HG02678 (cell line): ENCODE results near the gene IFNAR1.

Experiments
- ATAC-seq: cut with Tn5 transposase; IDR thresholded peaks from one replicate; pipeline ENCODE4 v1.9.1; 2021; ENCODE audit warnings: mild to moderate bottlenecking, moderate library complexity; ENCODE audit not compliant: unreplicated experiment

IFNAR1 gene

GRCh38 chr21:33324291-33325221 lies at the start of gene IFNAR1:
IFNAR1 (plus strand) TSS chr21:33324970; CDS start chr21:33325056, 86 bp downstream.
- peak; percentile 84 for ATAC-seq

- ATAC-seq, result no peak
Observed at GRCh38 chr21:33278721-33279120, 46.0 kb upstream of the IFNAR1 start.

GRCh38 chr21:33279330-33279820 lies 45.4 kb upstream of the IFNAR1 start:
- ATAC-seq, result no peak

- ATAC-seq, result no peak
Observed at GRCh38 chr21:33281096-33281652, 43.6 kb upstream of the IFNAR1 start.

GRCh38 chr21:33283203-33283602 lies 41.6 kb upstream of the IFNAR1 start:
- no peak for ATAC-seq

- no peak for ATAC-seq
Observed at GRCh38 chr21:33286076-33286475, 38.7 kb upstream of the IFNAR1 start.

- no peak for ATAC-seq
Observed at GRCh38 chr21:33286600-33287456, 37.9 kb upstream of the IFNAR1 start.

GRCh38 chr21:33289199-33289819 lies 35.5 kb upstream of the IFNAR1 start:
- ATAC-seq, result no peak

GRCh38 chr21:33290441-33290840 lies 34.3 kb upstream of the IFNAR1 start:
- ATAC-seq, result no peak

GRCh38 chr21:33291686-33292085 lies 33.1 kb upstream of the IFNAR1 start:
- ATAC-seq, result no peak

- ATAC-seq, result no peak
Observed at GRCh38 chr21:33292724-33293123, 32.0 kb upstream of the IFNAR1 start.

- ATAC-seq, result no peak
Observed at GRCh38 chr21:33293136-33293535, 31.6 kb upstream of the IFNAR1 start.

- no peak for ATAC-seq
Observed at GRCh38 chr21:33293811-33294216, 31.0 kb upstream of the IFNAR1 start.

GRCh38 chr21:33296156-33296555 lies 28.6 kb upstream of the IFNAR1 start:
- ATAC-seq, result no peak

- peak; percentile 73 for ATAC-seq
Observed at GRCh38 chr21:33299181-33299752, 25.5 kb upstream of the IFNAR1 start.

- no peak for ATAC-seq
Observed at GRCh38 chr21:33300701-33301631, 23.8 kb upstream of the IFNAR1 start.

GRCh38 chr21:33301632-33302002 lies 23.2 kb upstream of the IFNAR1 start:
- ATAC-seq, result no peak

- ATAC-seq, result no peak
Observed at GRCh38 chr21:33302055-33302454, 22.7 kb upstream of the IFNAR1 start.

GRCh38 chr21:33302796-33303195 lies 22.0 kb upstream of the IFNAR1 start:
- no peak for ATAC-seq
